Measurements from ENCODE around the gene TTLL9.

TTLL9 gene

DNA sequence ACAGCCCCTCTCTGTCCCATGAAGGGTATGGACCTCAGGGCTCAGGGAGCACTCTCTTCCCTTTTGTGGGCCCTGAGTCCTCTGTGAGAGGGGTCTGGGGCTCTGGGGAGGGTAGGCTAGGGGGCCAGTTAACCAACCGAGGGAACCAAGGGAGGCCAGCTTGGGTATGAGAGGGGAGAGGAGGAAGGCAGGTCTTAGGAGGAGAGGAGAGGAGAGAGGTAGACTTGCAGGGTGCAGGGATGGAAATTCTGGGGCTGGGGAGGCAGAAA lies 827 bp upstream of the TTLL9 start:
- TF ChIP-seq NFIC (IDR thresholded peaks at IDR 0.05) (no peak), CEBPB (IDR thresholded peaks at IDR 0.05) (no peak), RAD21 (IDR thresholded peaks at IDR 0.05; ENCODE audit: low read depth) (no peak)
- TF ChIP-seq, protein P1, sequence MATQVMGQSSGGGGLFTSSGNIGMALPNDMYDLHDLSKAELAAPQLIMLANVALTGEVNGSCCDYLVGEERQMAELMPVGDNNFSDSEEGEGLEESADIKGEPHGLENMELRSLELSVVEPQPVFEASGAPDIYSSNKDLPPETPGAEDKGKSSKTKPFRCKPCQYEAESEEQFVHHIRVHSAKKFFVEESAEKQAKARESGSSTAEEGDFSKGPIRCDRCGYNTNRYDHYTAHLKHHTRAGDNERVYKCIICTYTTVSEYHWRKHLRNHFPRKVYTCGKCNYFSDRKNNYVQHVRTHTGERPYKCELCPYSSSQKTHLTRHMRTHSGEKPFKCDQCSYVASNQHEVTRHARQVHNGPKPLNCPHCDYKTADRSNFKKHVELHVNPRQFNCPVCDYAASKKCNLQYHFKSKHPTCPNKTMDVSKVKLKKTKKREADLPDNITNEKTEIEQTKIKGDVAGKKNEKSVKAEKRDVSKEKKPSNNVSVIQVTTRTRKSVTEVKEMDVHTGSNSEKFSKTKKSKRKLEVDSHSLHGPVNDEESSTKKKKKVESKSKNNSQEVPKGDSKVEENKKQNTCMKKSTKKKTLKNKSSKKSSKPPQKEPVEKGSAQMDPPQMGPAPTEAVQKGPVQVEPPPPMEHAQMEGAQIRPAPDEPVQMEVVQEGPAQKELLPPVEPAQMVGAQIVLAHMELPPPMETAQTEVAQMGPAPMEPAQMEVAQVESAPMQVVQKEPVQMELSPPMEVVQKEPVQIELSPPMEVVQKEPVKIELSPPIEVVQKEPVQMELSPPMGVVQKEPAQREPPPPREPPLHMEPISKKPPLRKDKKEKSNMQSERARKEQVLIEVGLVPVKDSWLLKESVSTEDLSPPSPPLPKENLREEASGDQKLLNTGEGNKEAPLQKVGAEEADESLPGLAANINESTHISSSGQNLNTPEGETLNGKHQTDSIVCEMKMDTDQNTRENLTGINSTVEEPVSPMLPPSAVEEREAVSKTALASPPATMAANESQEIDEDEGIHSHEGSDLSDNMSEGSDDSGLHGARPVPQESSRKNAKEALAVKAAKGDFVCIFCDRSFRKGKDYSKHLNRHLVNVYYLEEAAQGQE (IDR thresholded peaks at IDR 0.05; ENCODE audit: low read depth), result no peak
- TF ChIP-seq, protein P2, sequence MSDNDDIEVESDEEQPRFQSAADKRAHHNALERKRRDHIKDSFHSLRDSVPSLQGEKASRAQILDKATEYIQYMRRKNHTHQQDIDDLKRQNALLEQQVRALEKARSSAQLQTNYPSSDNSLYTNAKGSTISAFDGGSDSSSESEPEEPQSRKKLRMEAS (IDR thresholded peaks at IDR 0.05), result no peak

DNA sequence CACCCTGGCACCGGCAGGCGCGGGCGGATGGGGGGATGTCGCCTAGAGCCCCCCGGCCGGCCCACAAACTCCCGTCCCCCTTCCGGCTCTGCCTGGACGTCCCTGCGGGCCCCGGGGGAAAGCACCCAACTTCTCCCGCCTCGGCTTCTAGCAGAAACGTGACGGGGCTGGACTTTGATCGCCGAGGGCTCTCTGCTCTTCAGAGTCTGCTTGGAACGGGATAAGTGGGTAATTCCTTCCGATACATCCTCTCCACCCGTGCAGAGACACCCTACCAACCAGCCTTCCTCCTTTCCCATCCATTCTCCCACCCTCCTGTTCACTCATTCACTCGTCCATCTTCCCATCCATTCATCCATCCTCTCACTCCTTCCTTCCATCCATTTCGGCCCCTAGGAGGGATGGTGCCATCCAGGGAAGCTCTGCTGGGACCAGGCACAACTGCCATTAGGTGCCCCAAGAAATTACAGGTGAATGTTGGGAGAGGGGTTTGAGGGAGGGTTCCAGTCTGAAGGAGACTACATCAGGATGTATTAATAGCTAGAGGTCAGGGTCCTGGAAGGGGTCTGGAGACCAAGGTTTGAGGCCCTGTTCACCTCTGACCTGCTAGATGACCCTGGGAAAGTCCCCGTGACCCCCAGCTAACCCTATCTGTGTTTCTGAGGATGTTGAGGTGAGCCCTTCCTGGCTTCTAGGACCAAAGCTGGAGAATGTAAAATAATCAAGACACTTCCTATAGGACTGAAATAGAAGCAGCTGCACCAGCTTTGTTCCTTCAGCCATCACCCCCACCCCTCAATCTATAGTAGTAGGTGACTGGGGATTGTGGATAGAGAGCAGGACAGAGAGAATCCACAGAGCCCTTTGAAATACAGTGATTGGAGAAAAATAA lies 538 bp downstream of the TTLL9 start:
- no peak for TF ChIP-seq YY1 (IDR thresholded peaks at IDR 0.05; ENCODE audit: low read depth)
- no peak for TF ChIP-seq TCF12 (IDR thresholded peaks at IDR 0.05; ENCODE audit: low read depth)
- no peak for TF ChIP-seq CREB1 (IDR thresholded peaks at IDR 0.05; ENCODE audit: low read depth)
- TF ChIP-seq ZBTB7A (IDR thresholded peaks at IDR 0.05; ENCODE audit: low read depth), result no peak; the same call in 1 of the 2 replicates
- no peak for TF ChIP-seq RAD21 (IDR thresholded peaks at IDR 0.05; ENCODE audit: low read depth)
- TF ChIP-seq, protein P1 (IDR thresholded peaks at IDR 0.05; ENCODE audit: low read depth), result no peak
- no peak for TF ChIP-seq NFIC (IDR thresholded peaks at IDR 0.05)
- no peak for TF ChIP-seq TAF1 (IDR thresholded peaks at IDR 0.05; ENCODE audit: low read depth)
- no peak for TF ChIP-seq CEBPB (IDR thresholded peaks at IDR 0.05)
- TF ChIP-seq, protein P3, sequence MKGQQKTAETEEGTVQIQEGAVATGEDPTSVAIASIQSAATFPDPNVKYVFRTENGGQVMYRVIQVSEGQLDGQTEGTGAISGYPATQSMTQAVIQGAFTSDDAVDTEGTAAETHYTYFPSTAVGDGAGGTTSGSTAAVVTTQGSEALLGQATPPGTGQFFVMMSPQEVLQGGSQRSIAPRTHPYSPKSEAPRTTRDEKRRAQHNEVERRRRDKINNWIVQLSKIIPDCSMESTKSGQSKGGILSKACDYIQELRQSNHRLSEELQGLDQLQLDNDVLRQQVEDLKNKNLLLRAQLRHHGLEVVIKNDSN (IDR thresholded peaks at IDR 0.05), result no peak
- no peak for TF ChIP-seq TEAD4 (IDR thresholded peaks at IDR 0.05)
- TF ChIP-seq EP300 (IDR thresholded peaks at IDR 0.05; ENCODE audit: borderline replicate concordance), result no peak
- TF ChIP-seq FOXM1 (IDR thresholded peaks at IDR 0.05; ENCODE audit: borderline replicate concordance, low read depth), result no peak
- no peak for TF ChIP-seq EGR1 (IDR thresholded peaks at IDR 0.05)

DNA sequence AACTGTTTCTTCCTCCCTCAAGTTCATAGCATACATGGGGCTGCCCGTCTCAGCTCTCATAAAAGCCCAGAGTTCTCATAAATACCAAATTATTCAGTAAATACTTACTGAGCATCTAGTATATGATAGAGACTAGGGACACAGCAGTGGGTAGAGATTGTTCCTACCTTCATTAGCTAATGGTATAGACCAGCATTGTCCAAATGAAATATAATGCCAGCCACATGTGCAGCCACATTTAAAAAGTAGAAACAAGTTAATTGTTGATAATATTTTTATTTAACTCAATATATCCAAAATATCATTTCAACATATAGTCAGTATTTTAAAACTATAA lies 1.2 kb downstream of the TTLL9 start:
- TF ChIP-seq, protein P3 (IDR thresholded peaks at IDR 0.05), result no peak
- TF ChIP-seq TEAD4 (IDR thresholded peaks at IDR 0.05) (no peak), EGR1 (IDR thresholded peaks at IDR 0.05) (no peak), RAD21 (IDR thresholded peaks at IDR 0.05; ENCODE audit: low read depth) (no peak)
- TF ChIP-seq, protein P2 (IDR thresholded peaks at IDR 0.05), result no peak

DNA sequence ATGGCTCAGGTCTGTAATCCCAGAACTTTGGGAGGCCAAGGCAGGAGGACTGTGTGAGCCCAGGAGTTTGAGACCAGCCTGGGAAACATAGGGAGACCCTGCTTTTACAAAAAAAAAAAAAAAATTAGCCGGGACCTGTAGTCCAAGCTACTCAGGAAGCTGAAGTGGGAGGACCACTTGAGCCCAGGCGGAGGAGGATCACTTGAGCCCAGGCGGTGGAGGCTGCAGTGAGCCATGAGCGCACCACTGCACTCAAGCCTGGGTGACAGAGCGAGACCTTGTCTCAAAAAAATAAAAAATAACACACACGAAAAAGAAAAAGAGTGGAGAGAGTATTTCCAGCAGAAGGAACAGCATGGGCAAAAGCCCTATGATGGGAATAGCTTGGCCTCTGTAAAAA lies 2.0 kb downstream of the TTLL9 start:
- no peak for TF ChIP-seq EGR1 (IDR thresholded peaks at IDR 0.05)
- no peak for TF ChIP-seq EP300 (IDR thresholded peaks at IDR 0.05; ENCODE audit: borderline replicate concordance)
- no peak for TF ChIP-seq CREB1 (IDR thresholded peaks at IDR 0.05; ENCODE audit: low read depth)
- TF ChIP-seq FOXM1 (IDR thresholded peaks at IDR 0.05; ENCODE audit: borderline replicate concordance, low read depth), result no peak
- no peak for TF ChIP-seq YY1 (IDR thresholded peaks at IDR 0.05; ENCODE audit: low read depth)
- TF ChIP-seq, protein P3 (IDR thresholded peaks at IDR 0.05), result no peak
- no peak for TF ChIP-seq CEBPB (IDR thresholded peaks at IDR 0.05)
- TF ChIP-seq TAF1 (IDR thresholded peaks at IDR 0.05; ENCODE audit: low read depth), result no peak
- TF ChIP-seq, protein P1 (IDR thresholded peaks at IDR 0.05; ENCODE audit: low read depth), result no peak
- TF ChIP-seq TCF12 (IDR thresholded peaks at IDR 0.05; ENCODE audit: low read depth), result no peak
